GM19240 (cell line): ENCODE data around the gene ARFGEF2.
A peak's percentile ranks its signal among the peaks of the same experiment; 100 is the strongest.
"Not testable (repeated sequence)": the region's sequence is repeated elsewhere in the genome, so short reads cannot be mapped to it uniquely, and the experiment has no call there.

Experiments
- DNase-seq: peaks from one replicate; pipeline ENCODE4 v3.0.0; 2011; ENCODE audit warnings: low spot score; ENCODE audit not compliant: insufficient read length

ARFGEF2 gene

GRCh38 chr20:48995589-48995988 lies 74.1 kb downstream of the ARFGEF2 start:
- no peak for DNase-seq

GRCh38 chr20:48999890-49000870 lies 78.7 kb downstream of the ARFGEF2 start:
- DNase-seq, result no peak

GRCh38 chr20:49001741-49002140 lies 80.2 kb downstream of the ARFGEF2 start:
- DNase-seq, result no peak

- no peak for DNase-seq
Measured at GRCh38 chr20:49006446-49006980, 85.0 kb downstream of the ARFGEF2 start.

GRCh38 chr20:49009899-49010631 lies 88.6 kb downstream of the ARFGEF2 start:
- no peak for DNase-seq

- DNase-seq, result no peak
Measured at GRCh38 chr20:49024220-49024619, 102.7 kb downstream of the ARFGEF2 start.

- DNase-seq, result not testable (repeated sequence)
Measured at GRCh38 chr20:49028177-49028576, 106.7 kb downstream of the ARFGEF2 start.

- no peak for DNase-seq
Measured at GRCh38 chr20:49028684-49029083, 107.2 kb downstream of the ARFGEF2 start.

GRCh38 chr20:49029203-49029602 lies 107.7 kb downstream of the ARFGEF2 start:
- no peak for DNase-seq

GRCh38 chr20:49030954-49031619 lies 109.6 kb downstream of the ARFGEF2 start:
- DNase-seq, result no peak

- DNase-seq, result no peak
Measured at GRCh38 chr20:49032455-49032854, 110.9 kb downstream of the ARFGEF2 start.

- DNase-seq, result no peak
Measured at GRCh38 chr20:49034070-49034732, 112.7 kb downstream of the ARFGEF2 start.

- DNase-seq, result no peak
Measured at GRCh38 chr20:49037962-49038387, 116.5 kb downstream of the ARFGEF2 start.

GRCh38 chr20:49039854-49040253 lies 118.3 kb downstream of the ARFGEF2 start:
- DNase-seq, result no peak

GRCh38 chr20:49043000-49043399 lies 121.5 kb downstream of the ARFGEF2 start:
- no peak for DNase-seq

- DNase-seq, result no peak
Measured at GRCh38 chr20:49045440-49046086, 124.1 kb downstream of the ARFGEF2 start.

- peak; percentile 77 for DNase-seq
Measured at GRCh38 chr20:49046087-49046900, 124.8 kb downstream of the ARFGEF2 start, which contains the start of gene CSE1L. Gene CSE1L, plus strand, starts transcription at chr20:49046312. Its CDS starts 12,152 bp downstream, at chr20:49058464.

GRCh38 chr20:49052334-49052733 lies 130.8 kb downstream of the ARFGEF2 start:
- no peak for DNase-seq

GRCh38 chr20:49054056-49054643 lies 132.6 kb downstream of the ARFGEF2 start:
- DNase-seq, result peak; percentile 12
